IMR-90 (cell line): ENCODE results near the gene CSH1. TPM values are rescaled to one million over a fixed set of nuclear protein-coding genes. Genes with fewer than 3 reads are reported as not detected.

Experiments used
- ATAC-seq: fragments of 200-7000 bp; cut with Tn5 transposase; 2 replicates; pipeline ENCODE4 v1.9.1; 2020; ENCODE audit warnings: low read depth, mild to moderate bottlenecking, moderate library complexity
- BruUV-seq: library from RNA; stranded (reverse); fragments of 400-500 nt; replicated peaks from 2 replicates; lab custom pipeline; 2021; lab: Mats Ljungman, UMichigan
- CTCF ChIA-PET: fragments of 300-600 bp; formaldehyde crosslinking; extraction: SDS; loops from one replicate; lab custom pipeline; 2021; ENCODE audit warnings: antibody characterized with exemption; lab: Yijun Ruan, JAX
- POLR2A ChIA-PET: fragments of 300-600 bp; sonication (Branson Sonifier 250); formaldehyde crosslinking; loops from one replicate; lab custom pipeline; 2022; ENCODE audit warnings: antibody characterized with exemption; ENCODE audit not compliant: unreplicated experiment; lab: Charles Lee
- DNase-seq: peaks from one replicate; pipeline ENCODE4 v3.0.0; 2013
- H2AFZ ChIP-seq: replicated peaks from 2 replicates; pipeline ENCODE3; 2013; ENCODE audit warnings: low read length, mild to moderate bottlenecking; ENCODE audit not compliant: poor library complexity
- H2AK5ac ChIP-seq: 2 replicates; pipeline ENCODE4 v1.6.1; 2013; ENCODE audit warnings: low read depth, low read length, inconsistent platforms
- H2AK9ac ChIP-seq: replicated peaks from 2 replicates; pipeline ENCODE3; 2013; ENCODE audit warnings: mild to moderate bottlenecking, low read depth, low read length, moderate library complexity; ENCODE audit not compliant: poor library complexity
- H2BK120ac ChIP-seq: 2 replicates; pipeline ENCODE4 v1.6.1; 2013; ENCODE audit warnings: low read depth, low read length, inconsistent platforms
- H2BK15ac ChIP-seq: 3 replicates; pipeline ENCODE4 v1.6.1; 2013; ENCODE audit warnings: low read depth, low read length, inconsistent platforms
- H2BK20ac ChIP-seq: 2 replicates; pipeline ENCODE4 v1.6.1; 2013; ENCODE audit warnings: low read depth, mild to moderate bottlenecking, inconsistent platforms, low read length, moderate library complexity
- H2BK5ac ChIP-seq: 2 replicates; pipeline ENCODE4 v1.6.1; 2013; ENCODE audit warnings: mild to moderate bottlenecking, low read depth, low read length, inconsistent platforms; ENCODE audit not compliant: poor library complexity, severe bottlenecking
- H3K14ac ChIP-seq: replicated peaks from 2 replicates; pipeline ENCODE4 v1.6.1; 2013; ENCODE audit warnings: low read depth, low read length, inconsistent platforms
- H3K18ac ChIP-seq: 2 replicates; pipeline ENCODE4 v1.6.1; 2013; ENCODE audit warnings: low read depth, low read length, control low read depth
- H3K23ac ChIP-seq: 2 replicates; pipeline ENCODE4 v1.6.1; 2013; ENCODE audit warnings: low read depth, low read length, inconsistent platforms
- H3K27ac ChIP-seq: 2 replicates; pipeline ENCODE4 v1.5.1; 2013; ENCODE audit warnings: mild to moderate bottlenecking, control low read depth, low read length; ENCODE audit not compliant: insufficient read depth
- H3K27me3 ChIP-seq: 2 replicates; pipeline ENCODE4 v1.6.1; 2013; ENCODE audit warnings: low read length; ENCODE audit not compliant: control insufficient read depth, insufficient read depth
- H3K36me3 ChIP-seq: 2 replicates; pipeline ENCODE4 v1.6.1; 2013; ENCODE audit warnings: low read length, mixed read lengths; ENCODE audit not compliant: control insufficient read depth, insufficient read depth
- H3K4ac ChIP-seq: 2 replicates; pipeline ENCODE4 v1.6.1; 2013; ENCODE audit warnings: low read depth, low read length, inconsistent platforms
- H3K4me1 ChIP-seq: 2 replicates; pipeline ENCODE4 v1.6.1; 2013; ENCODE audit warnings: low read length, mixed read lengths; ENCODE audit not compliant: control insufficient read depth, insufficient read depth
- H3K4me2 ChIP-seq: 2 replicates; pipeline ENCODE4 v1.6.1; 2013; ENCODE audit warnings: low read depth, mild to moderate bottlenecking, control low read depth, low read length, moderate library complexity
- H3K4me3 ChIP-seq: 2 replicates; pipeline ENCODE4 v1.5.1; 2013; ENCODE audit warnings: low read depth, mild to moderate bottlenecking, control low read depth, low read length, moderate library complexity; ENCODE audit not compliant: insufficient read depth
- H3K56ac ChIP-seq: 2 replicates; pipeline ENCODE4 v1.6.1; 2013; ENCODE audit warnings: low read length, inconsistent platforms; ENCODE audit not compliant: insufficient read depth; ENCODE audit errors: extremely low read depth
- H3K79me1 ChIP-seq, 2 experiments: 2 replicates each; pipeline ENCODE4 v1.6.1; 2013; ENCODE audit warnings: low read length in 2 of 2, inconsistent platforms in 1 of 2, low read depth in 1 of 2
- H3K9ac ChIP-seq: 2 replicates; pipeline ENCODE4 v1.6.1; 2013; ENCODE audit warnings: low read depth, low read length, control low read depth
- H3K9me1 ChIP-seq: 2 replicates; pipeline ENCODE4 v1.6.1; 2013; ENCODE audit warnings: low read length, inconsistent platforms; ENCODE audit not compliant: insufficient read depth
- H3K9me3 ChIP-seq: 2 replicates; pipeline ENCODE4 v1.6.1; 2013; ENCODE audit warnings: low read length; ENCODE audit not compliant: control insufficient read depth, insufficient read depth
- H4K20me1 ChIP-seq: 2 replicates; pipeline ENCODE4 v1.6.1; 2013; ENCODE audit warnings: low read length, inconsistent platforms; ENCODE audit not compliant: insufficient read depth
- H4K5ac ChIP-seq: 2 replicates; pipeline ENCODE4 v1.6.1; 2013; ENCODE audit warnings: mild to moderate bottlenecking, low read depth, low read length, control low read depth
- H4K8ac ChIP-seq, 2 experiments: 2 replicates each; pipeline ENCODE4 v1.6.1; 2013; ENCODE audit warnings: low read depth in 2 of 2, low read length in 2 of 2, control low read depth in 1 of 2, inconsistent platforms in 1 of 2
- H4K91ac ChIP-seq: 2 replicates; pipeline ENCODE4 v1.6.1; 2013; ENCODE audit warnings: low read depth, low read length, inconsistent platforms; ENCODE audit not compliant: insufficient read depth
- BHLHE40 ChIP-seq: fragments of 150-350 bp; IDR thresholded peaks from 2 replicates; pipeline ENCODE4 v1.6.1; 2016; ENCODE audit warnings: mild to moderate bottlenecking, low read depth, low read length
- ELK1 ChIP-seq: fragments of 150-350 bp; IDR thresholded peaks from 2 replicates; pipeline ENCODE4 v1.6.1; 2016; ENCODE audit warnings: low read depth, mild to moderate bottlenecking, low read length, moderate library complexity, borderline replicate concordance
- FOS ChIP-seq: fragments of 150-350 bp; IDR thresholded peaks from 2 replicates; pipeline ENCODE4 v1.6.1; 2016; ENCODE audit warnings: low read depth, low read length
- MAZ ChIP-seq: IDR thresholded peaks from 2 replicates; pipeline ENCODE4 v1.6.1; 2012; ENCODE audit warnings: low read depth, mild to moderate bottlenecking, low read length, improper control_type of control experiment, moderate library complexity, borderline replicate concordance
- NFE2L2 ChIP-seq: fragments of 150-350 bp; IDR thresholded peaks from 2 replicates; pipeline ENCODE4 v1.6.1; 2016; ENCODE audit warnings: low read depth, mild to moderate bottlenecking, low read length
- RAD21 ChIP-seq: IDR thresholded peaks from 2 replicates; pipeline ENCODE4 v1.6.1; 2012; ENCODE audit warnings: low read length, improper control_type of control experiment
- RCOR1 ChIP-seq: IDR thresholded peaks from 2 replicates; pipeline ENCODE4 v1.6.1; 2012; ENCODE audit warnings: mild to moderate bottlenecking, low read length, improper control_type of control experiment; ENCODE audit not compliant: insufficient replicate concordance
- USF2 ChIP-seq: fragments of 150-350 bp; IDR thresholded peaks from 2 replicates; pipeline ENCODE4 v1.6.1; 2017; ENCODE audit warnings: mild to moderate bottlenecking, antibody characterized with exemption, low read length, low read depth
- WGBS, 2 experiments: methylation state at CpG; one replicate each; pipeline versions ENCODE4 v1.1.5 to v1.1.7; 2013; ENCODE audit warnings: missing lambda C conversion rate in 2 of 2; ENCODE audit not compliant: insufficient read length in 1 of 2; ENCODE audit errors: extremely low coverage in 2 of 2; 5-methylcytosine and 5-hydroxymethylcytosine counted together
- dilution Hi-C: fragments of 300-500 bp; cut with HindIII; formaldehyde crosslinking; loops from one replicate; pipeline ENCODE4 v1.14.3; 2018; ENCODE audit warnings: low sequenced_read_pairs; ENCODE audit not compliant: unreplicated experiment
- in situ Hi-C: fragments of 300-500 bp; cut with MboI; formaldehyde crosslinking; loops from 3 replicates; pipeline ENCODE4 v1.14.3; 2019; ENCODE audit warnings: low sequenced_read_pairs, inconsistent platforms, mixed read lengths
- intact Hi-C: fragments of 100-400 bp; cut with micrococcal nuclease; formaldehyde crosslinking; loops from 2 replicates; pipeline ENCODE4 v1.10.0; 2022
- polyA plus RNA-seq, 3 experiments: library from polyadenylated mRNA; depleted of rRNA; stranded (reverse); fragments of >200 nt; gene quantifications; 2 replicates each; pipeline ENCODE4 v1.2.3, GENCODE V29; 2012; ENCODE audit warnings: low replicate concordance in 1 of 3
- total RNA-seq: library from RNA; depleted of rRNA; stranded (reverse); fragments of >200 nt; gene quantifications from 2 replicates; pipeline ENCODE4 v1.2.3, GENCODE V29; 2012

The CSH1 gene
- total and polyA plus RNA-seq, 2 of the 4 experiments (the other 2 are of a cell fraction), result not detected

- no TSS peak for BruUV-seq
- Histone ChIP-seq H2BK5ac (no peak overlapping the region), H3K9ac (no peak overlapping the region), H3K4me1 (no peaks in the 10 kb centered on the region), H4K5ac (no peak overlapping the region), H3K4ac (no peak overlapping the region), H3K36me3 (no peaks in the 10 kb centered on the region), H4K91ac (no peak overlapping the region), H3K27ac (no peak overlapping the region), H3K79me1 (no peaks in the 10 kb centered on the region), H3K56ac (no peak overlapping the region), H3K23ac (no peak overlapping the region), H3K9me1 (no peaks in the 10 kb centered on the region), H3K27me3 (peaks cover 44% of the 10 kb centered on the region), H2AFZ (no peak overlapping the region), H3K14ac (no peak overlapping the region), H4K20me1 (no peaks in the 10 kb centered on the region), H3K18ac (no peak overlapping the region), H2BK20ac (no peak overlapping the region), H2AK5ac (no peak overlapping the region), H3K9me3 (no peaks in the 10 kb centered on the region), H2BK15ac (no peak overlapping the region), H2BK120ac (no peak overlapping the region), H4K8ac (no peak overlapping the region), H3K4me3 (no peak overlapping the region), H2AK9ac (no peak overlapping the region), H3K4me2 (no peak overlapping the region)
- intact Hi-C loops, result no loop called here
- dilution Hi-C loops, result no loop called here
- ChIA-PET POLR2A (no interaction called here), CTCF (no interaction called here)
- in situ Hi-C loops, result no loop called here
- TF ChIP-seq NFE2L2, result no peak
- TF ChIP-seq RCOR1, result no peak
- TF ChIP-seq USF2, result no peak
- TF ChIP-seq MAZ, result no peak
- TF ChIP-seq ELK1, result no peak
- TF ChIP-seq BHLHE40, result no peak
- no peak for TF ChIP-seq FOS
- no peak for TF ChIP-seq RAD21
- WGBS, 2 experiments, result 39% methylated on average over 7 of the region's 21 CpGs; no CpG with 5 or more reads in 1 of the 2 experiments
- ATAC-seq, result no peak
- DNase-seq, result no peak
Measured at GRCh38 chr17:63934183-63935112, 38.1 kb upstream of the CSH1 start.
